ENCODE measurements around the gene UBE2U. TPM values are rescaled to one million over a fixed set of nuclear protein-coding genes. Genes with fewer than 3 reads are reported as not detected.
A peak's percentile ranks its signal among the peaks of the same experiment; 100 is the strongest.

UBE2U gene
- total and polyA plus RNA-seq, 2 of the 8 experiments (the other 6 are each of a cell fraction or from before 2014, with no cell fraction given) = not detected

DNA sequence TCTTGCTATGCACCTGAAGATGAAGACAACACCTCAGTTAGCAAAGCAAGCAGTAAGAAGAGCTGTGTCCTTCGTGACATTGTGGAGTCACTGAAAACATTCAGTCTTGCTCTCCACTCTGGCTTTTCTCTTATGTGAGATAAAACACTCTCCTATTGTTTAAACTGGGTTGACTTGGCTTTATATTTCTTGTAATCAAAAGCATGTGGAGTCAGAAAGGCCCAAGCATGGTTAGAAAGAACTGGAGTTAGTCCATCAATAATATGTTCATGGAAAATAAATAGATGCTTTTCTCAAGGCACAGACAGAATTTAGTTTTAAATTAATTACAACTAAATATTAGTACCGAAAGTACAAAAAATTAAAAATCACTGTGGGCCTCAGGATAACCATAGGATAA lies 61.7 kb downstream of the UBE2U start:
- Histone ChIP-seq H3K27ac (ENCODE audit: low read depth, low read length) (no peak overlapping the region), H2BK12ac (ENCODE audit: low read depth, low read length) (no peak overlapping the region), H4K5ac (ENCODE audit: insufficient read length, low read depth, low read length) (no peak overlapping the region), H3K56ac (replicated peaks; ENCODE audit: insufficient read length, low read depth, low read length) (no peak overlapping the region), H4K20me1 (replicated peaks in 1 of 2; ENCODE audit: control insufficient read depth in 1 of 2, insufficient read depth in 2 of 2, low read length in 2 of 2) (no peaks in the 10 kb centered on the region), H2BK5ac (ENCODE audit: low read depth, low read length) (no peak overlapping the region), H3K4me1 (replicated peaks in 1 of 4; ENCODE audit: control insufficient read depth in 3 of 4, insufficient read depth in 4 of 4, low read length in 3 of 4) (peaks cover 0 to 3% (median 0%) of the 10 kb centered on the region in 4 experiments; a peak in 1 of 7 replicates), H3K14ac (ENCODE audit: insufficient read length) (no peak overlapping the region), H2BK15ac (ENCODE audit: low read length) (no peak overlapping the region), H3K36me3 (ENCODE audit: control insufficient read depth in 2 of 4, insufficient read depth in 4 of 4, low read length in 3 of 4) (no peaks in the 10 kb centered on the region), H3K9ac (replicated peaks in 1 of 4; ENCODE audit: extremely low read depth in 1 of 4, low read depth in 3 of 4, low read length in 3 of 4) (no peak overlapping the region), H3K9me3 (ENCODE audit: insufficient read depth in 2 of 2, low read depth in 1 of 2, low read length in 1 of 2) (no peaks in the 10 kb centered on the region), H4K8ac (ENCODE audit: extremely low read depth, insufficient read depth, low read length) (no peak overlapping the region), H3K4me2 (ENCODE audit: insufficient read depth in 1 of 2, low read depth in 2 of 2, low read length in 2 of 2) (no peak overlapping the region), H2BK120ac (replicated peaks; ENCODE audit: low read depth, low read length) (no peak overlapping the region), H3K4ac (replicated peaks; ENCODE audit: insufficient read length, low read depth, low read length) (no peak overlapping the region), H4K91ac (replicated peaks; ENCODE audit: insufficient read length, low read length) (no peak overlapping the region), H2AFZ (ENCODE audit: low read length) (peak overlapping the region; percentile 69; the same call in 1 of the 2 replicates), H3K23ac (ENCODE audit: insufficient read length) (no peak overlapping the region), H2BK20ac (ENCODE audit: low read length) (no peak overlapping the region), H3K27me3 (replicated peaks in 1 of 4; ENCODE audit: control insufficient read depth in 3 of 4, extremely low read depth in 1 of 4, insufficient read depth in 3 of 4, low read length in 3 of 4) (no peaks in the 10 kb centered on the region), H3K79me1 (ENCODE audit: low read depth, low read length) (no peaks in the 10 kb centered on the region), H3K4me3 (ENCODE audit: extremely low read depth in 1 of 4, insufficient read depth in 2 of 4, low read depth in 3 of 4, low read length in 4 of 4) (no peak overlapping the region), H2AK5ac (ENCODE audit: low read depth, low read length) (no peak overlapping the region), H3K79me2 (ENCODE audit: control insufficient read depth in 1 of 2, insufficient read depth in 2 of 2, low read length in 2 of 2) (no peaks in the 10 kb centered on the region), H3K18ac (ENCODE audit: extremely low read depth, low read length) (no peak overlapping the region), H3K23me2 (ENCODE audit: low read depth, low read length) (no peaks in the 10 kb centered on the region; the same call in 1 of the 2 replicates)
- no peak for DNase-seq (ENCODE audit: low read depth in 1 of 2, low spot score in 2 of 2)
- FAIRE-seq = no peak
- POLR2A ChIA-PET (ENCODE audit: partially characterized antibody) = no interaction called here
- TF ChIP-seq GTF2F1 (IDR thresholded peaks at IDR 0.05; ENCODE audit: borderline replicate concordance, low read depth, low read length) (no peak), EZH2 (IDR thresholded peaks at IDR 0.05; ENCODE audit: low read depth, low read length, severe bottlenecking) (no peak), MAFK (IDR thresholded peaks at IDR 0.05; ENCODE audit: low read depth, low read length) (no peak), BRCA1 (IDR thresholded peaks at IDR 0.05; ENCODE audit: low read depth, low read length) (no peak), HDAC2 (IDR thresholded peaks at IDR 0.05; ENCODE audit: borderline replicate concordance in 1 of 2, low read depth in 2 of 2, low read length in 2 of 2) (no peak), GABPA (IDR thresholded peaks at IDR 0.05; ENCODE audit: borderline replicate concordance, insufficient read depth, low read length) (no peak), POLR2AphosphoS5 (IDR thresholded peaks at IDR 0.05; ENCODE audit: low read depth, low read length) (no peak), CEBPB (IDR thresholded peaks at IDR 0.05; ENCODE audit: low read depth, low read length) (no peak), SIN3A (conservative IDR thresholded peaks at IDR 0.05 in 1 of 2, IDR thresholded peaks at IDR 0.05 in 1 of 2; ENCODE audit: low read depth in 1 of 2, low read length in 2 of 2) (no peak), RFX5 (IDR thresholded peaks at IDR 0.05; ENCODE audit: borderline replicate concordance, low read depth, low read length) (no peak), CHD2 (IDR thresholded peaks at IDR 0.05; ENCODE audit: low read length) (no peak), TAF7 (optimal IDR thresholded peaks at IDR 0.05; ENCODE audit: borderline replicate concordance, low read depth, low read length) (no peak)
- TF ChIP-seq, protein P1, sequence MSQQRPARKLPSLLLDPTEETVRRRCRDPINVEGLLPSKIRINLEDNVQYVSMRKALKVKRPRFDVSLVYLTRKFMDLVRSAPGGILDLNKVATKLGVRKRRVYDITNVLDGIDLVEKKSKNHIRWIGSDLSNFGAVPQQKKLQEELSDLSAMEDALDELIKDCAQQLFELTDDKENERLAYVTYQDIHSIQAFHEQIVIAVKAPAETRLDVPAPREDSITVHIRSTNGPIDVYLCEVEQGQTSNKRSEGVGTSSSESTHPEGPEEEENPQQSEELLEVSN (IDR thresholded peaks at IDR 0.05) = no peak
- CTCF ChIA-PET (ENCODE audit: partially characterized antibody) = no interaction called here
- WGBS, 2 experiments (ENCODE audit: extremely low coverage in 1 of 2, insufficient coverage in 1 of 2, insufficient read length in 1 of 2, insufficient replicate concordance in 2 of 2, low coverage in 1 of 2, low lambda C conversion rate in 2 of 2, missing lambda C conversion rate in 1 of 2) = 80% methylated on average over 2 of the region's 2 CpGs; no CpG with 5 or more reads in 1 of the 2 experiments
